ENCODE results near the gene ATF6. TPM values are rescaled to one million over a fixed set of nuclear protein-coding genes. Genes with fewer than 3 reads are reported as not detected.

ATF6 gene
- total and polyA plus RNA-seq, 2 of the 4 experiments (the other 2 are of a cell fraction), result 12.2 to 17.6 TPM

DNA sequence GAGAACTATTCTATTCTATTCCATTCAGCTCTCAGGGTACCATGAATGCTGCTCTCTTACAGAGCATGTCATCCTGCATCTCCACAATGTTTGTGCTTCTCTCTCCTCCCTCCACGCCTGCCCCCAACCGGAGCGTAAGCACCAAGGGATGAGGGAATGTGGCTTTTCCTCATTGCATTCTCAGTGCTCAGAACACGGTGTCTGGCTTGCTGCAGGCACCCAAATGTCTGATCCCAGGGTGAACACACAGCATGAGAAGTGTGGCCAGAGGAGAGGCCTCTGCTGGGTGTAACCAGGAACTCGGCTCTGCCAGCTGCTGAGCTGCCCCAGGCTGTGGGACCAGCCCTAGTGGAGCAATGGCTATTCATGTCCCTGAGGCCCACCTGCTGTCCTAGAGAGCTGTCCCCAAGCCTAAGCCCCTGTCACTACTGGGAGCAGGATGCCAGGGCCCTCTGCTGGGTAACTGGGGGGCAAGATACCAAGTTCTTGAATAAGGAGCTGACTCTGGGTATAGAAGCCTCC lies 219.2 kb downstream of the ATF6 start:
- POLR2A ChIA-PET (ENCODE audit: unreplicated experiment), result no interaction called here

More for the DNA sequence above, 219.2 kb downstream of the ATF6 start:
- peaks cover 6% of the 10 kb centered on the region for H3K27me3 ChIP-seq (ENCODE audit: control insufficient read depth, insufficient read depth, low read length)
- no peak overlapping the region for H3K23ac ChIP-seq (ENCODE audit: low read depth, low read length)
- H3K18ac ChIP-seq (ENCODE audit: low read depth, low read length), result no peak overlapping the region
- no peak overlapping the region for H4K5ac ChIP-seq (ENCODE audit: low read depth, low read length)
- H3K9me1 ChIP-seq (ENCODE audit: insufficient read depth, low read length), result peaks cover 4% of the 10 kb centered on the region; the same call in 1 of the 2 replicates
- H3K4me2 ChIP-seq (ENCODE audit: low read depth, low read length), result no peak overlapping the region
- no peaks in the 10 kb centered on the region for H3K4me1 ChIP-seq (ENCODE audit: control insufficient read depth, insufficient read depth, low read length)
- WGBS, 2 experiments (ENCODE audit: extremely low coverage in 2 of 2, insufficient read length in 1 of 2), result 43% methylated on average over 1 of the region's 5 CpGs; no CpG with 5 or more reads in 1 of the 2 experiments
- H3K27ac ChIP-seq (ENCODE audit: insufficient read depth, low read length), result no peak overlapping the region
- DNase-seq (no peak), ATAC-seq (ENCODE audit: low read depth) (no peak)
- no peak overlapping the region for H2AFZ ChIP-seq (replicated peaks; ENCODE audit: low read length, poor library complexity)
- no peak overlapping the region for H3K14ac ChIP-seq (replicated peaks; ENCODE audit: low read depth, low read length)
- BruUV-seq (replicated peaks), result no TSS peak
- H2BK20ac ChIP-seq (ENCODE audit: low read depth, low read length), result no peak overlapping the region
- no peaks in the 10 kb centered on the region for H3K79me1 ChIP-seq (ENCODE audit: low read depth in 1 of 2, low read length in 2 of 2)
- no peak overlapping the region for H4K91ac ChIP-seq (ENCODE audit: insufficient read depth, low read depth, low read length)
- no peak overlapping the region for H2AK9ac ChIP-seq (replicated peaks; ENCODE audit: low read depth, low read length, poor library complexity)
- H3K36me3 ChIP-seq (ENCODE audit: control insufficient read depth, insufficient read depth, low read length), result no peaks in the 10 kb centered on the region
- H2BK15ac ChIP-seq (ENCODE audit: low read depth, low read length), result no peak overlapping the region
- H2BK5ac ChIP-seq (ENCODE audit: low read depth, low read length, poor library complexity, severe bottlenecking), result no peak overlapping the region
- no peak overlapping the region for H2AK5ac ChIP-seq (ENCODE audit: low read depth, low read length)
- no peak overlapping the region for H3K4ac ChIP-seq (ENCODE audit: low read depth, low read length)
- H2BK120ac ChIP-seq (ENCODE audit: low read depth, low read length), result no peak overlapping the region
- in situ Hi-C loops (cut with MboI; ENCODE audit: low sequenced_read_pairs) (no loop called here), intact Hi-C loops (cut with micrococcal nuclease) (no loop called here), dilution Hi-C loops (cut with HindIII; ENCODE audit: low sequenced_read_pairs, unreplicated experiment) (no loop called here)
- no peak overlapping the region for H3K56ac ChIP-seq (ENCODE audit: extremely low read depth, insufficient read depth, low read length)
- no peak overlapping the region for H3K4me3 ChIP-seq (ENCODE audit: insufficient read depth, low read depth, low read length)
- CTCF ChIA-PET, result no interaction called here
- TF ChIP-seq MAFK (IDR thresholded peaks at IDR 0.05; ENCODE audit: low read depth, low read length) (no peak), POLR2A (IDR thresholded peaks at IDR 0.05; ENCODE audit: low read depth, low read length) (no peak), FOS (IDR thresholded peaks at IDR 0.05; ENCODE audit: low read depth, low read length) (no peak), RCOR1 (IDR thresholded peaks at IDR 0.05; ENCODE audit: insufficient replicate concordance, low read length) (no peak), RFX5 (IDR thresholded peaks at IDR 0.05; ENCODE audit: low read depth, low read length) (no peak), RAD21 (IDR thresholded peaks at IDR 0.05; ENCODE audit: low read length) (no peak), MXI1 (IDR thresholded peaks at IDR 0.05; ENCODE audit: borderline replicate concordance, low read depth, low read length) (no peak), BHLHE40 (IDR thresholded peaks at IDR 0.05; ENCODE audit: low read depth, low read length) (no peak)
- H4K8ac ChIP-seq (ENCODE audit: low read depth in 2 of 2, low read length in 2 of 2), result no peak overlapping the region
- no peaks in the 10 kb centered on the region for H4K20me1 ChIP-seq (ENCODE audit: insufficient read depth, low read length)
- H3K9ac ChIP-seq (ENCODE audit: low read depth, low read length), result no peak overlapping the region
- peaks cover 12% of the 10 kb centered on the region for H3K9me3 ChIP-seq (ENCODE audit: control insufficient read depth, insufficient read depth, low read length)
